Sigmoid colon (tissue), 3 donors: ENCODE results near the gene NKAIN4.

Source experiments
- POLR2A ChIP-seq, 2 donors: fragments of 450-650 bp; IDR thresholded peaks; one replicate each; pipeline ENCODE4 v1.6.1; 2016; ENCODE audit warnings: antibody characterized with exemption in 2 of 2, mild to moderate bottlenecking in 2 of 2, moderate library complexity in 2 of 2
- TF ChIP-seq, protein P1 (sequence below), 4 experiments: fragments of 450-650 bp in 3 of 4; fragments of 200-600 bp in 1 of 4; IDR thresholded peaks; one replicate each; pipeline ENCODE4 v1.5.1; 2016 to 2019; ENCODE audit warnings: antibody characterized with exemption in 4 of 4, mild to moderate bottlenecking in 3 of 4, moderate library complexity in 2 of 4

- TF ChIP-seq, protein P1, sequence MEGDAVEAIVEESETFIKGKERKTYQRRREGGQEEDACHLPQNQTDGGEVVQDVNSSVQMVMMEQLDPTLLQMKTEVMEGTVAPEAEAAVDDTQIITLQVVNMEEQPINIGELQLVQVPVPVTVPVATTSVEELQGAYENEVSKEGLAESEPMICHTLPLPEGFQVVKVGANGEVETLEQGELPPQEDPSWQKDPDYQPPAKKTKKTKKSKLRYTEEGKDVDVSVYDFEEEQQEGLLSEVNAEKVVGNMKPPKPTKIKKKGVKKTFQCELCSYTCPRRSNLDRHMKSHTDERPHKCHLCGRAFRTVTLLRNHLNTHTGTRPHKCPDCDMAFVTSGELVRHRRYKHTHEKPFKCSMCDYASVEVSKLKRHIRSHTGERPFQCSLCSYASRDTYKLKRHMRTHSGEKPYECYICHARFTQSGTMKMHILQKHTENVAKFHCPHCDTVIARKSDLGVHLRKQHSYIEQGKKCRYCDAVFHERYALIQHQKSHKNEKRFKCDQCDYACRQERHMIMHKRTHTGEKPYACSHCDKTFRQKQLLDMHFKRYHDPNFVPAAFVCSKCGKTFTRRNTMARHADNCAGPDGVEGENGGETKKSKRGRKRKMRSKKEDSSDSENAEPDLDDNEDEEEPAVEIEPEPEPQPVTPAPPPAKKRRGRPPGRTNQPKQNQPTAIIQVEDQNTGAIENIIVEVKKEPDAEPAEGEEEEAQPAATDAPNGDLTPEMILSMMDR (IDR thresholded peaks at IDR 0.05): no peak
- TF ChIP-seq POLR2A (IDR thresholded peaks at IDR 0.05): no peak
These were observed 7.7 kb upstream of the NKAIN4 start for GRCh38 chr20:63261795-63262528.
